DND-41 (cell line): ENCODE results near the gene CMSS1.

Experiments used
- EZH2 ChIP-seq: IDR thresholded peaks from 3 replicates; pipeline ENCODE4 v1.6.1; 2012; ENCODE audit warnings: borderline replicate concordance, low read depth, mild to moderate bottlenecking, moderate library complexity, low read length, inconsistent platforms; ENCODE audit not compliant: severe bottlenecking
- TF ChIP-seq, protein P1 (sequence below): IDR thresholded peaks from 2 replicates; pipeline ENCODE4 v1.5.1; 2012; ENCODE audit warnings: borderline replicate concordance, low read length, moderate library complexity, mild to moderate bottlenecking; ENCODE audit not compliant: poor library complexity, severe bottlenecking; ENCODE audit errors: extremely low read depth

DNA sequence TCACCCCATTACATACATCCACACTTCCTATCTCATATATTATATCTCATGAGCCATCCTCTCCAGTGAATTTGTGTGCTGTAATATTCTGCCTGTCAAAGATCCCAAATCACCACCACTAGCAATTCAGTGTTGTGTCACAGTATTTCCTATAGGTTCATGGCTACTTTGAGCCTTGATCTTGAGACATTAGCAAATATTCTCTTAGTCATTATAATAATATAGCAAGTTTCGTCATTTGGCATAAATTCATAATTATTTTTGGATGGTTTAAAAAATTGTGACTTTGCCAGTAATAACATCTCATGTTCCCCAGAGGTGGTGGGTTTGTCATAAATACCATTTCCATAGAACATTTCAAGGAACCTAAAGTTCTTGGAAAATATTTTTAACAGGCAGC is 47.7 kb downstream of the CMSS1 start:
- TF ChIP-seq, protein P1, sequence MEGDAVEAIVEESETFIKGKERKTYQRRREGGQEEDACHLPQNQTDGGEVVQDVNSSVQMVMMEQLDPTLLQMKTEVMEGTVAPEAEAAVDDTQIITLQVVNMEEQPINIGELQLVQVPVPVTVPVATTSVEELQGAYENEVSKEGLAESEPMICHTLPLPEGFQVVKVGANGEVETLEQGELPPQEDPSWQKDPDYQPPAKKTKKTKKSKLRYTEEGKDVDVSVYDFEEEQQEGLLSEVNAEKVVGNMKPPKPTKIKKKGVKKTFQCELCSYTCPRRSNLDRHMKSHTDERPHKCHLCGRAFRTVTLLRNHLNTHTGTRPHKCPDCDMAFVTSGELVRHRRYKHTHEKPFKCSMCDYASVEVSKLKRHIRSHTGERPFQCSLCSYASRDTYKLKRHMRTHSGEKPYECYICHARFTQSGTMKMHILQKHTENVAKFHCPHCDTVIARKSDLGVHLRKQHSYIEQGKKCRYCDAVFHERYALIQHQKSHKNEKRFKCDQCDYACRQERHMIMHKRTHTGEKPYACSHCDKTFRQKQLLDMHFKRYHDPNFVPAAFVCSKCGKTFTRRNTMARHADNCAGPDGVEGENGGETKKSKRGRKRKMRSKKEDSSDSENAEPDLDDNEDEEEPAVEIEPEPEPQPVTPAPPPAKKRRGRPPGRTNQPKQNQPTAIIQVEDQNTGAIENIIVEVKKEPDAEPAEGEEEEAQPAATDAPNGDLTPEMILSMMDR = no peak
- no peak for TF ChIP-seq EZH2
